A673 (cell line): ENCODE measurements around the gene FUT9.

Experiments
- EZH2 ChIP-seq: fragments of 200-600 bp; sonication (generic); IDR thresholded peaks from 2 replicates; pipeline ENCODE4 v1.6.1; 2017; ENCODE audit warnings: borderline replicate concordance, low read depth, mild to moderate bottlenecking, mixed read lengths, antibody characterized with exemption, low read length; ENCODE audit not compliant: poor library complexity, severe bottlenecking
- TF ChIP-seq, protein P1 (sequence below): fragments of 300-800, 200-600 bp; sonication (generic); conservative IDR thresholded peaks from 2 replicates; pipeline ENCODE4 v1.5.1; 2017; ENCODE audit warnings: low read depth, mild to moderate bottlenecking, antibody characterized with exemption, low read length, moderate library complexity, mixed read lengths

DNA sequence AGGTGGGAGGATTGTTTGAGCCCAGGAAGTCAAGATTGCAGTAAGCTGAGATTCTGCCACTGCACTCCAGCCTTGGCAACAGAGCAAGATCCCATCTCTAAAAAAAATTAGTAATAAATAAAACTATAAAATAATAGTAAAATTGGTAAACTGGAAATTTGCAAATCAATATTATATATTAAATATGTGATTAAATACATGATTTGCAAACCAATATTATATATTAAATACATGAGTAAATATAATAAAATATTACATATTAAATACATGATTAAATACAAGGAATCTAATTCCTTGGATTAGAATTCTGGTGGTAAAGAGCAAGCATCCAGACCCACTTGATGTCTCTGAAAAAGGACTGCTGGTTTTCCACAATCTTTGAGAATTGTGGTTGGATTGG is 35.8 kb downstream of the FUT9 start:
- TF ChIP-seq EZH2 = no peak
- TF ChIP-seq, protein P1, sequence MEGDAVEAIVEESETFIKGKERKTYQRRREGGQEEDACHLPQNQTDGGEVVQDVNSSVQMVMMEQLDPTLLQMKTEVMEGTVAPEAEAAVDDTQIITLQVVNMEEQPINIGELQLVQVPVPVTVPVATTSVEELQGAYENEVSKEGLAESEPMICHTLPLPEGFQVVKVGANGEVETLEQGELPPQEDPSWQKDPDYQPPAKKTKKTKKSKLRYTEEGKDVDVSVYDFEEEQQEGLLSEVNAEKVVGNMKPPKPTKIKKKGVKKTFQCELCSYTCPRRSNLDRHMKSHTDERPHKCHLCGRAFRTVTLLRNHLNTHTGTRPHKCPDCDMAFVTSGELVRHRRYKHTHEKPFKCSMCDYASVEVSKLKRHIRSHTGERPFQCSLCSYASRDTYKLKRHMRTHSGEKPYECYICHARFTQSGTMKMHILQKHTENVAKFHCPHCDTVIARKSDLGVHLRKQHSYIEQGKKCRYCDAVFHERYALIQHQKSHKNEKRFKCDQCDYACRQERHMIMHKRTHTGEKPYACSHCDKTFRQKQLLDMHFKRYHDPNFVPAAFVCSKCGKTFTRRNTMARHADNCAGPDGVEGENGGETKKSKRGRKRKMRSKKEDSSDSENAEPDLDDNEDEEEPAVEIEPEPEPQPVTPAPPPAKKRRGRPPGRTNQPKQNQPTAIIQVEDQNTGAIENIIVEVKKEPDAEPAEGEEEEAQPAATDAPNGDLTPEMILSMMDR = no peak
